Panc1 (cell line): Measurements from ENCODE around the gene POSTN.

Experiments used
- POLR2AphosphoS5 ChIP-seq: IDR thresholded peaks from 2 replicates; pipeline ENCODE4 v1.6.1; 2012; ENCODE audit warnings: mild to moderate bottlenecking, low read depth, low read length, moderate library complexity
- SIN3A ChIP-seq: IDR thresholded peaks from 2 replicates; pipeline ENCODE4 v1.6.1; 2012; ENCODE audit warnings: low read depth, mild to moderate bottlenecking, low read length, moderate library complexity, borderline replicate concordance; ENCODE audit not compliant: insufficient read depth
- TF ChIP-seq, protein P1 (sequence below): fragments of 450-650 bp; IDR thresholded peaks from 2 replicates; pipeline ENCODE4 v1.5.1; 2017; ENCODE audit warnings: mild to moderate bottlenecking
- TF ChIP-seq, protein P2 (sequence below), 2 experiments: IDR thresholded peaks; 2 replicates each; pipeline ENCODE4 v1.6.1; 2011 to 2012; ENCODE audit warnings: low read depth in 2 of 2, control low read depth in 1 of 2, low read length in 1 of 2, mild to moderate bottlenecking in 1 of 2, moderate library complexity in 1 of 2; ENCODE audit not compliant: insufficient read depth in 1 of 2

DNA sequence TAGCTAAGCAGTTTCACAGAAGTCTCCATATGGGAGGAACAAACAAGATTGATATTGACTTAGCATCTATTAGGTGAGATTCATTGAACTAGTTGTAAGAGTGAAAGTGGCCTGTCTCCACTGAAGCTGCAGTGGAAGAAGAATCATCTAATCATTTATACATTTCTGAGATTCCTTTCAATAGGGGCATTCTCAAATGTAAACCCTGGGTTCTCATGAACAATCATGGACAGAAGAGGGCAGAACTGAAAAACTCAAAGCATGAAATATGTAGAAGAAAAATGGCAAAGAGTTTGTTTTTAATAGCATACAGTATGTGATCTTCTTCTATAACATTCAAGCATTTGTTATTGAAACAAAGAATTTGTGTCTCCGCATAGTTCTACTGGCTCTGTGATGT is 17.6 kb upstream of the POSTN start:
- TF ChIP-seq, protein P1, sequence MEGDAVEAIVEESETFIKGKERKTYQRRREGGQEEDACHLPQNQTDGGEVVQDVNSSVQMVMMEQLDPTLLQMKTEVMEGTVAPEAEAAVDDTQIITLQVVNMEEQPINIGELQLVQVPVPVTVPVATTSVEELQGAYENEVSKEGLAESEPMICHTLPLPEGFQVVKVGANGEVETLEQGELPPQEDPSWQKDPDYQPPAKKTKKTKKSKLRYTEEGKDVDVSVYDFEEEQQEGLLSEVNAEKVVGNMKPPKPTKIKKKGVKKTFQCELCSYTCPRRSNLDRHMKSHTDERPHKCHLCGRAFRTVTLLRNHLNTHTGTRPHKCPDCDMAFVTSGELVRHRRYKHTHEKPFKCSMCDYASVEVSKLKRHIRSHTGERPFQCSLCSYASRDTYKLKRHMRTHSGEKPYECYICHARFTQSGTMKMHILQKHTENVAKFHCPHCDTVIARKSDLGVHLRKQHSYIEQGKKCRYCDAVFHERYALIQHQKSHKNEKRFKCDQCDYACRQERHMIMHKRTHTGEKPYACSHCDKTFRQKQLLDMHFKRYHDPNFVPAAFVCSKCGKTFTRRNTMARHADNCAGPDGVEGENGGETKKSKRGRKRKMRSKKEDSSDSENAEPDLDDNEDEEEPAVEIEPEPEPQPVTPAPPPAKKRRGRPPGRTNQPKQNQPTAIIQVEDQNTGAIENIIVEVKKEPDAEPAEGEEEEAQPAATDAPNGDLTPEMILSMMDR = no peak
- no peak for TF ChIP-seq POLR2AphosphoS5
- TF ChIP-seq, protein P2, sequence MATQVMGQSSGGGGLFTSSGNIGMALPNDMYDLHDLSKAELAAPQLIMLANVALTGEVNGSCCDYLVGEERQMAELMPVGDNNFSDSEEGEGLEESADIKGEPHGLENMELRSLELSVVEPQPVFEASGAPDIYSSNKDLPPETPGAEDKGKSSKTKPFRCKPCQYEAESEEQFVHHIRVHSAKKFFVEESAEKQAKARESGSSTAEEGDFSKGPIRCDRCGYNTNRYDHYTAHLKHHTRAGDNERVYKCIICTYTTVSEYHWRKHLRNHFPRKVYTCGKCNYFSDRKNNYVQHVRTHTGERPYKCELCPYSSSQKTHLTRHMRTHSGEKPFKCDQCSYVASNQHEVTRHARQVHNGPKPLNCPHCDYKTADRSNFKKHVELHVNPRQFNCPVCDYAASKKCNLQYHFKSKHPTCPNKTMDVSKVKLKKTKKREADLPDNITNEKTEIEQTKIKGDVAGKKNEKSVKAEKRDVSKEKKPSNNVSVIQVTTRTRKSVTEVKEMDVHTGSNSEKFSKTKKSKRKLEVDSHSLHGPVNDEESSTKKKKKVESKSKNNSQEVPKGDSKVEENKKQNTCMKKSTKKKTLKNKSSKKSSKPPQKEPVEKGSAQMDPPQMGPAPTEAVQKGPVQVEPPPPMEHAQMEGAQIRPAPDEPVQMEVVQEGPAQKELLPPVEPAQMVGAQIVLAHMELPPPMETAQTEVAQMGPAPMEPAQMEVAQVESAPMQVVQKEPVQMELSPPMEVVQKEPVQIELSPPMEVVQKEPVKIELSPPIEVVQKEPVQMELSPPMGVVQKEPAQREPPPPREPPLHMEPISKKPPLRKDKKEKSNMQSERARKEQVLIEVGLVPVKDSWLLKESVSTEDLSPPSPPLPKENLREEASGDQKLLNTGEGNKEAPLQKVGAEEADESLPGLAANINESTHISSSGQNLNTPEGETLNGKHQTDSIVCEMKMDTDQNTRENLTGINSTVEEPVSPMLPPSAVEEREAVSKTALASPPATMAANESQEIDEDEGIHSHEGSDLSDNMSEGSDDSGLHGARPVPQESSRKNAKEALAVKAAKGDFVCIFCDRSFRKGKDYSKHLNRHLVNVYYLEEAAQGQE (IDR thresholded peaks at IDR 0.05; ENCODE audit: insufficient read depth in 1 of 2, low read depth in 2 of 2, low read length in 1 of 2) = no peak
- TF ChIP-seq SIN3A = no peak
